Measurements from ENCODE around the gene DUSP2. TPM values are rescaled to one million over a fixed set of nuclear protein-coding genes. Genes with fewer than 3 reads are reported as not detected.

Gene DUSP2
- total RNA-seq, result 5.5 TPM

DNA sequence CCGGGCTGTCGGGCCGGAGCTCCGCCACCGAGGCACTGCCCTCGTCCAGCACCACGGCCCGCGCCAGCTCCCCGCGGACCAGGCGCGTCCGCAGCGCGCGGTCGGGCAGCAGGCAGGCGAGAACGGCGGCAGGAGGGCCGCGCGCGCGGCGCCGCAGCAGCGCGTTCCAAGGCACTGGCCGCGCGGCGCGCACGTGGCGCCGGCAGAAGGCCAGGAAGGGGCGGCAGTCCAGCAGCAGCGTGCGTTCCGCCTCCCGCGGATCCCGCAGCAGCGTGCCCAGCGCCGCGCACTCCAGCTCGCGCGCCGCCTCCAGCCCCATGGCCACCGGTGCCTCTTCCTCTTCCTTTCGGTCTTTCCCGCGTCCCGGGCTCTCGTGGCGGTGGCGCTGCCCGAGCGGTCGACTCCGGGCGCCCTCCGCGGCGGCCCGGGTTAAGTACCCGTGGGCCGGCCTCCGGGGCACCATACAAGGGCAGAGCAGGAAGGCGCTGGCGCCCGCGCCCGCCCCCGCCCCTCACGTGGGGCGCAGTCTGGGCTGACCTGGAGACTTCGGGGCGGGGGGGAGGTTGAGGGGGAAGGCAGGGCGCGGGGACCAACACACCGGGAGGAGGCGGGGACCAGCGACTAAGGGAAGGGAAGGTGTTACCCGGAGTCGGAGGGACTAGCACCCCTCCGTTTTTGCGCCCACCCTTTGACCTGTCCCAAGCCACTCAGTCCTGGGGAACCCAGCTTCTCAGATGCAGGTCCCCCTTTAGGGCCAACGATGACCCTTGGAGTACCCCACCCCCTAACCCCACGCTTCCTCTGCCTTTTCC is at the start of gene DUSP2:
DUSP2 (minus strand) TSS at position 405 of the 812 bp plus-strand sequence; CDS start at position 319, 86 bp downstream.

GRCh38 chr2:96138179-96139145 is 6.8 kb downstream of the DUSP2 start, which contains the start of gene ASTL:
Gene ASTL (minus strand): TSS chr2:96138502. CDS start chr2:96138436, 66 bp downstream.

DNA sequence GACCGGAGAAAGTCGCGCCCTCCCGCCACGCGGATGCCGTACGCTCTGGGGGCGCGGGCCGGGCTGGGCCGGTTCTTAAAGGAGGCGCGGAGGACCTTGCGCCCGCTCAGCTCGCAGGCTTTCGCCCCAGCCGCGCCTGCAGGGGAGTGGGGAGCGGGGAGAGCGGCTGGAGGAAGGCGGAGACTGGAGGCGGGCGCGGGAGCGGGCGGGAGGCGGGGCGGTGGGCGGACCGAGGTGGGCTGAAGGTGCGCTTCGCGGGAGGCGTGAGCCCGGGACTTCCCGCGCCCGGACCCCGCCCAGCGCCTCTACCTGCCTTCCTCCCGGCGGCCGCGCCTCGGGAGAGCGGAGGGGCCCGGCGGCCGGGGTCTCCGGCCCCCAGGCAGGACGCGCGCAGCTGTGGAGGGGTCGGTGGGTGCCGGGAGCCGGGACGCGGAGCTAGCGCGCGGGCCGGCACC is 28.8 kb downstream of the DUSP2 start, which contains the start of gene ADRA2B:
ADRA2B (minus strand) TSS at position 148 of the 455 bp plus-strand sequence. CDS start 422 bp downstream, outside the sequence.

Other genes starting within 250 kb of the DUSP2 start
- 214 TPM for gene ANKRD36C, start 153.6 kb downstream of the DUSP2 start, total RNA-seq
- 2.3 TPM for gene GPAT2, start 110.5 kb downstream of the DUSP2 start, total RNA-seq
- 0.46 TPM for gene ADRA2B, start 28.9 kb downstream of the DUSP2 start, total RNA-seq
- gene ASTL, start 6.9 kb downstream of the DUSP2 start, total RNA-seq, result not detected
- gene STARD7, start 63.4 kb upstream of the DUSP2 start, total RNA-seq, result 148 TPM
- 26.8 TPM for gene TMEM127, start 120.6 kb upstream of the DUSP2 start, total RNA-seq
- gene CIAO1, start 120.8 kb upstream of the DUSP2 start, total RNA-seq, result 73.4 TPM
- 70.8 TPM for gene SNRNP200, start 160.1 kb upstream of the DUSP2 start, total RNA-seq
- 1.6 TPM for gene ITPRIPL1, start 179.9 kb upstream of the DUSP2 start, total RNA-seq
- gene NCAPH, start 190.3 kb upstream of the DUSP2 start, total RNA-seq, result 4.4 TPM